Upper lobe of right lung (tissue), 1 donor: ENCODE measurements around the gene TEX2. TPM values are rescaled to one million over a fixed set of nuclear protein-coding genes. Genes with fewer than 3 reads are reported as not detected.

Source experiments
- ATAC-seq: fragments of 200-7000 bp; cut with Tn5 transposase; one replicate; pipeline ENCODE4 v1.9.1; 2020; ENCODE audit warnings: mild to moderate bottlenecking, moderate library complexity
- DNase-seq: peaks from one replicate; pipeline ENCODE4 v3.0.0-alpha.2; 2020
- H3K27ac ChIP-seq: fragments of 200-600 bp; one replicate; pipeline ENCODE4 v1.8.0; 2022
- H3K27me3 ChIP-seq: fragments of 200-600 bp; one replicate; pipeline ENCODE4 v1.8.0; 2022; ENCODE audit warnings: mild to moderate bottlenecking
- H3K36me3 ChIP-seq: fragments of 200-600 bp; one replicate; pipeline ENCODE4 v1.8.0; 2022
- H3K4me1 ChIP-seq: fragments of 200-600 bp; one replicate; pipeline ENCODE4 v1.8.0; 2022
- H3K4me3 ChIP-seq: fragments of 200-600 bp; one replicate; pipeline ENCODE4 v1.8.0; 2022; ENCODE audit warnings: mild to moderate bottlenecking
- H3K9me3 ChIP-seq: fragments of 200-600 bp; one replicate; pipeline ENCODE4 v1.8.0; 2022
- intact Hi-C: fragments of 100-400 bp; cut with DNase I; formaldehyde crosslinking; loops from one replicate; pipeline ENCODE4 v1.11.0; 2022
- total RNA-seq: library from RNA; stranded (reverse); fragmentation: NEBNext Ultra II Directional; extraction: Animal tissue kit (Norgen Biotek cat#: 25700); gene quantifications from one replicate; pipeline ENCODE4 v1.2.1, GENCODE V29; 2021
- TF ChIP-seq, protein P1 (sequence below): fragments of 200-600 bp; IDR thresholded peaks from one replicate; pipeline ENCODE4 v1.8.0; 2022; ENCODE audit warnings: antibody characterized with exemption
- donor health status: DM: no; HTN: yes; CAD: no; lungs with severe emphysema.

The TEX2 gene
- total RNA-seq, 1 donor from 2014 or later, result 50.6 TPM

DNA sequence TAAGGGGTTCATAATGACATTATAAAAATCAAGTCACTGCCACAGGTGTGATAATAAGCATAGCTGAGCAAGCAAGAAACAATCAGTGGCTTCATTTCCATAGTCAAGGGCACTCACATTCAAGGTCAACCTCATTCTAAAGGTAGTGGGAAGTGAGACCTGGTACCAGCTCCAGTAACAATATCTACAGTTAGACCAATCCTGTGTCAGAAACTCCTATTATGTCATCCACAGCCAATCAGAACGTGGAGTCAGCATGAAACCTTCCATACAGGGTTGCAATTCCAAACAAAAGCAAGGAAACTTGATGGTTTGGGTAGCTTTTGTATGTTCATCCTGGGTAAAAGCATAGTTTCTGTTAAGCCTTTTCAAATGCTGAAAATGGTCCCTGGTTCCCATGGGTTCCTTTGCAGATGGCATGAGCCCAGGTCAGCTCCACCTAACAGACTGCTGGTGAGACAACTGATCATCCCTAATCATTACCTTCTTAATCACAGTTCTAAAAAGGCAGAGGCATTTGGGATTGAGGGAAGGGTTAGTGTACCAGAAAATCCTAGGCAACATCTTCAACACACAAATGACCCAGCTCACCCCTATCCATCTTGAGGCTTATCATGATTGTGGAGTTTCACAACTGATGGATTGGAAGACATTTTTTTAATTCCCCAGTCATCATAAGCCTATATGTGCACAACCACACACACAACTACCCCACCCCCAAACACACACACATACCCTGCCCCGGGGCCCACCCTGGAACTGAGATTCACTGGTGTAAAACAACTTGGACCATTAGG, 30.4 kb downstream of the TEX2 start:
- Histone ChIP-seq H3K27ac (no peak overlapping the region), H3K4me1 (peaks cover 18% of the 10 kb centered on the region), H3K27me3 (no peaks in the 10 kb centered on the region), H3K36me3 (no peaks in the 10 kb centered on the region), H3K9me3 (no peaks in the 10 kb centered on the region), H3K4me3 (no peak overlapping the region)
- intact Hi-C loops, result no loop called here
- DNase-seq, result no peak
- TF ChIP-seq, protein P1, sequence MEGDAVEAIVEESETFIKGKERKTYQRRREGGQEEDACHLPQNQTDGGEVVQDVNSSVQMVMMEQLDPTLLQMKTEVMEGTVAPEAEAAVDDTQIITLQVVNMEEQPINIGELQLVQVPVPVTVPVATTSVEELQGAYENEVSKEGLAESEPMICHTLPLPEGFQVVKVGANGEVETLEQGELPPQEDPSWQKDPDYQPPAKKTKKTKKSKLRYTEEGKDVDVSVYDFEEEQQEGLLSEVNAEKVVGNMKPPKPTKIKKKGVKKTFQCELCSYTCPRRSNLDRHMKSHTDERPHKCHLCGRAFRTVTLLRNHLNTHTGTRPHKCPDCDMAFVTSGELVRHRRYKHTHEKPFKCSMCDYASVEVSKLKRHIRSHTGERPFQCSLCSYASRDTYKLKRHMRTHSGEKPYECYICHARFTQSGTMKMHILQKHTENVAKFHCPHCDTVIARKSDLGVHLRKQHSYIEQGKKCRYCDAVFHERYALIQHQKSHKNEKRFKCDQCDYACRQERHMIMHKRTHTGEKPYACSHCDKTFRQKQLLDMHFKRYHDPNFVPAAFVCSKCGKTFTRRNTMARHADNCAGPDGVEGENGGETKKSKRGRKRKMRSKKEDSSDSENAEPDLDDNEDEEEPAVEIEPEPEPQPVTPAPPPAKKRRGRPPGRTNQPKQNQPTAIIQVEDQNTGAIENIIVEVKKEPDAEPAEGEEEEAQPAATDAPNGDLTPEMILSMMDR, result no peak
- ATAC-seq, result no peak

DNA sequence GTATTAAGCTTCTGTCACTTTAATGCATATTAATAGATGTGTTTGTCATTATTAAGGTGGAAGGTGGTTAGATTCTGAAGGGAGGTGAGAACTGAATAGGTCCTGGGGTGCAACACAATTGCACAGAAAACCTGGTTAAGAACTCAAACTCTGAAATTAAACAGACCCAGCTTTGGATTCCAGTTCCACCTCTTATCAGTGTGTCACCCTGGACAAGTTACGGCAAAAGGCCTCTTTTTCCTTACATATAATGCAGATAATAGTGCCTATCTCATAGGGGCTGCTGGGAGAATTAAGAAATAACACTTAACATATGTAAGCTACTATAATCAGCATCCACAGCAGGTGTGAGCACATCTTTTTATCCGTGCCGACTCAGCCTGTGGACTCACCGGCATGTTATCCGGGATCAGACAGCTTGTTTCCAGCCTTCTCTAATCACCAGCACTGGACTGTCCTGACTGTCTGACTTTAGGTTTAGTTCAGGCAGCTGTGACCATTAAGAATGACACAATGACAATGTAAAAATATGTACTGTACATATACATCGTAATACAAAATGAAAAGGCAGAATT, 31.4 kb downstream of the TEX2 start:
- ATAC-seq, result no peak
- Histone ChIP-seq H3K9me3 (no peaks in the 10 kb centered on the region), H3K36me3 (no peaks in the 10 kb centered on the region), H3K4me1 (peaks cover 18% of the 10 kb centered on the region), H3K4me3 (no peak overlapping the region), H3K27me3 (no peaks in the 10 kb centered on the region), H3K27ac (peak overlapping the region; percentile 39)
- TF ChIP-seq, protein P1, result no peak
- no peak for DNase-seq
- intact Hi-C loops, result no loop called here

DNA sequence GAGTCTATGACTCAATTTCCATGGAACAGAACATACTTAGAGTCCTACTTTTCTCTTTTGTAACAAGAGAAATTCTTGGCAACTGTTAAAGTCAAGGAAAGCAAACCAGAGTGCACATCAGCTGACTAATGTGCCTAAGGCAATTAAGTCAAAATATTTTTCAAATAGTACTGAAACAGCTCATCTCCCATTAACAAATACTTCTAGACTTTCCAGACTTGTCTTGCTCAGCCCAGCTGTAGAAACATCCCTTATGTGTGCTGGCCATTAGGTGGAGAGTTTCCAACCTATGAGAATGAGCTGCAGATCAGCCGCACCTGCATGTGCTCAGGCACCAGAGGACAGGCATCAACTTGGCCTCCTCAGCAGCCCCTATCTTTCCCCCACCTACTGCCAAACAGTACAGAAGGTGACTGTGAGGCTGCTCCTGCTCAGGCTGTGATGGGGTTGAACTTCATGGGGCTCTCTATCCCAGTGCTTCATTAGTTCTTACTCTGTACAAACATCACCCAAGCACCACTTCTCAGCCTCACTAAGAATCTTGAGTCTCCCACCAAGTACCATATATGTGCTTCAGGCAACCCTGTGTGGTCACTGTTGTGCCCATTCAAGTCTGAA, 32.2 kb downstream of the TEX2 start:
- peaks cover 18% of the 10 kb centered on the region for H3K4me1 ChIP-seq
- H3K9me3 ChIP-seq, result no peaks in the 10 kb centered on the region
- TF ChIP-seq, protein P1, result no peak
- intact Hi-C loops, result no loop called here
- no peaks in the 10 kb centered on the region for H3K27me3 ChIP-seq
- ATAC-seq, result peak; percentile 75
- no peak for DNase-seq
- H3K4me3 ChIP-seq, result no peak overlapping the region
- H3K36me3 ChIP-seq, result no peaks in the 10 kb centered on the region
- H3K27ac ChIP-seq, result peak overlapping the region; percentile 39

DNA sequence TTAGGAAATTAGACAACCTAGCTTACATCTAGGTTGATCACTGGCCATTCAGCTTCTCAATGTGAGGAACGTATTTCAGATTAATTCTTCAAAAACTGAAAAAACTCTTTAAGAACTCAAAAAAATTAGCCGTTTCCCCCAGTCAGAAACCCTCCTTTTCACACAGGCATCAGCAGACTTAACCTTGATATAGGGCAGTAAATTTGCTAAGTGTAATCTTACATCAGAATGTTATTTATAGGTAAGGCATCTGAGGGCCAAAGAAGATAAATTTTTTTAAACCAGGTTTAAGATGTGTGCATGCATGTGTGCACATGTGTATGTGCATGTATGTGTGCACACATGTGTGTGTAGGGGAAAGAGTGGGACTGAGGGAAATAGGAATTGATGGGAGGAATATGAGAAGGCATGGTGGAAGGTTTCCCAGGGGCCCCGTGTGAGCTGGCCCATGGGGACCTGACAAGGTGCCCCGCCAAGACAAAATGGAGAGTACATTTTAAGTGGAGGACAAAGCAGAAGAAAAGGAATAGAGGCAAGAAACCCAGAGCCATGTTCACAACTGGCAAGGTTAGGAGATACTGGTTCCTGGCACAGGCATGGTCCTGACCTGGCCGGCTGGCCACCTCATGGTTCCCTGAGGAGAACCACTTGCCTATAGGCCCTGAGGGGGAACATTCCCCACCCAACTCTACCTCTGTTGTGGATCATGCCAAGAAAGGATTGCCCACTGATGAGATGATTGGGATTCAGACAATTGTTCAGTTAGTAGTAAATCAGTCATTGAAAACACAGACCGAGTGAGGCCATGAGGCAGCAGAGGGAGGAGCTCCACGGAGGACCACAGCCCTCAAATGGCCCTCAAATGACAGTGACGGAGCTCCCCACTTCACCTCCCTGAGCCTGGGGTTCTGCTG, 33.0 kb downstream of the TEX2 start:
- intact Hi-C loops, result no loop called here
- ATAC-seq (peak; percentile 11), DNase-seq (no peak)
- TF ChIP-seq, protein P1, result no peak
- H3K9me3 ChIP-seq, result no peaks in the 10 kb centered on the region
- H3K4me1 ChIP-seq, result peaks cover 18% of the 10 kb centered on the region
- no peak overlapping the region for H3K4me3 ChIP-seq
- peak overlapping the region; percentile 38 for H3K27ac ChIP-seq
- no peaks in the 10 kb centered on the region for H3K27me3 ChIP-seq
- no peaks in the 10 kb centered on the region for H3K36me3 ChIP-seq

DNA sequence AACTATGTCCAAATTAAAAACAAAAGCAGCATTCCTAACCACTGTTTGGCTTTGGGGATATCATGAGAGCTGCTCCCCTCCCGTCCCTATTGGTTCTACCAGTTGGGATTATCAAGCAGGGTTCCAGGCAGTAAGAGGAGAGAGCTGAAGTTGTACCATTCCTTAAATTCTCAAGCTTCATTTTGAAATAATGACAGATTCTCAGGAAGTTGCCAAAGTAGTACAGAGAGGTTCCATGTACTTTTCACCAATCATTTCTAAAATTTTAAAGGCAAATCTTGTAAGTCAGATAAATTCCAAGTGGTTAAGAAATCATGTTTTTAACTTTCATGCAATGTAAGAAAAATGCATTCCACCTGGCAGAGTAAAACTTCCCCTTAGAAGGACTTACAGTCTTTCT, 36.9 kb downstream of the TEX2 start:
- no peak for ATAC-seq
- H3K9me3 ChIP-seq, result no peaks in the 10 kb centered on the region
- no peak for DNase-seq
- intact Hi-C loops, result no loop called here
- H3K27ac ChIP-seq, result no peak overlapping the region
- H3K27me3 ChIP-seq, result no peaks in the 10 kb centered on the region
- no peaks in the 10 kb centered on the region for H3K36me3 ChIP-seq
- peaks cover 9% of the 10 kb centered on the region for H3K4me1 ChIP-seq
- TF ChIP-seq, protein P1, result no peak
- H3K4me3 ChIP-seq, result no peak overlapping the region
